ENCODE results near the gene BHLHE40. TPM values are rescaled to one million over a fixed set of nuclear protein-coding genes. Genes with fewer than 3 reads are reported as not detected.

Gene BHLHE40
- total RNA-seq, 1 experiment from 2014 or later: 3.5 TPM

DNA sequence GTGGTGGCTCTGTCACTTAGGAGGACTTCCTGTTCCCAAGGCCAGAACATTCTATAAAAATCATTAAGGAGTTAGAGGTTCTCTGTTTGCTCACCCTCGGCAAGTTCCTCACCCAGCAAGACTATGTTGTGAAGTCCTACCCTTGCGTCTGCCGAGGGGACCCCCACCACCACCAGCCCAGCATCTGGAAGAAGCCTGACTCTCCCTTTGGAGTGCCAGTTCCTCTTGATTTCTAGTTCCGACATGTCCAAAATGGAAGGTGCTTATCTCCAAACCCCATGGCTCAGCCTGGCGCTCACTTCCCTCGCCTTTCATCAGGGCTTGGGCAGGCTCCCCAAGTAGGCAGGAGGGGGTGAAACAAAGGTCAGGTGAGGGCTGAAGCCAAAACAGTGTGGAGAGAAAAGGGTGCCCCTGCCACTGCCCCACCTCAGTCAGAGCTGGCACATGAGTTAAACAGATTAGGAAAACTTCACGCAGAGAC is 41.0 kb downstream of the BHLHE40 start:
- no peak for TF ChIP-seq EZH2 (IDR thresholded peaks at IDR 0.05; ENCODE audit: borderline replicate concordance, low read depth, low read length, poor library complexity, severe bottlenecking)
- TF ChIP-seq, protein P1, sequence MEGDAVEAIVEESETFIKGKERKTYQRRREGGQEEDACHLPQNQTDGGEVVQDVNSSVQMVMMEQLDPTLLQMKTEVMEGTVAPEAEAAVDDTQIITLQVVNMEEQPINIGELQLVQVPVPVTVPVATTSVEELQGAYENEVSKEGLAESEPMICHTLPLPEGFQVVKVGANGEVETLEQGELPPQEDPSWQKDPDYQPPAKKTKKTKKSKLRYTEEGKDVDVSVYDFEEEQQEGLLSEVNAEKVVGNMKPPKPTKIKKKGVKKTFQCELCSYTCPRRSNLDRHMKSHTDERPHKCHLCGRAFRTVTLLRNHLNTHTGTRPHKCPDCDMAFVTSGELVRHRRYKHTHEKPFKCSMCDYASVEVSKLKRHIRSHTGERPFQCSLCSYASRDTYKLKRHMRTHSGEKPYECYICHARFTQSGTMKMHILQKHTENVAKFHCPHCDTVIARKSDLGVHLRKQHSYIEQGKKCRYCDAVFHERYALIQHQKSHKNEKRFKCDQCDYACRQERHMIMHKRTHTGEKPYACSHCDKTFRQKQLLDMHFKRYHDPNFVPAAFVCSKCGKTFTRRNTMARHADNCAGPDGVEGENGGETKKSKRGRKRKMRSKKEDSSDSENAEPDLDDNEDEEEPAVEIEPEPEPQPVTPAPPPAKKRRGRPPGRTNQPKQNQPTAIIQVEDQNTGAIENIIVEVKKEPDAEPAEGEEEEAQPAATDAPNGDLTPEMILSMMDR (conservative IDR thresholded peaks at IDR 0.05; ENCODE audit: low read depth, low read length): no peak
- Histone ChIP-seq H3K36me3 (ENCODE audit: insufficient read depth, low read length, poor library complexity, severe bottlenecking) (no peaks in the 10 kb centered on the region), H3K27me3 (replicated peaks; ENCODE audit: insufficient read depth, low read depth, low read length, poor library complexity) (no peaks in the 10 kb centered on the region), H3K27ac (ENCODE audit: low read depth, low read length, poor library complexity, severe bottlenecking) (no peak overlapping the region), H3K4me1 (ENCODE audit: insufficient read depth, low read length, poor library complexity, severe bottlenecking) (no peaks in the 10 kb centered on the region), H3K4me3 (ENCODE audit: low read depth, low read length, poor library complexity, severe bottlenecking) (no peak overlapping the region), H3K9me3 (ENCODE audit: low read depth, low read length, poor library complexity, severe bottlenecking) (no peaks in the 10 kb centered on the region)
- POLR2A ChIA-PET (ENCODE audit: low non-redundant PET): no interaction called here
- CTCF ChIA-PET: no interaction called here
- intact Hi-C loops (cut with micrococcal nuclease; ENCODE audit: unreplicated experiment): no loop called here
- no peak for DNase-seq (ENCODE audit: low spot score)
- BruUV-seq (replicated peaks): no TSS peak

DNA sequence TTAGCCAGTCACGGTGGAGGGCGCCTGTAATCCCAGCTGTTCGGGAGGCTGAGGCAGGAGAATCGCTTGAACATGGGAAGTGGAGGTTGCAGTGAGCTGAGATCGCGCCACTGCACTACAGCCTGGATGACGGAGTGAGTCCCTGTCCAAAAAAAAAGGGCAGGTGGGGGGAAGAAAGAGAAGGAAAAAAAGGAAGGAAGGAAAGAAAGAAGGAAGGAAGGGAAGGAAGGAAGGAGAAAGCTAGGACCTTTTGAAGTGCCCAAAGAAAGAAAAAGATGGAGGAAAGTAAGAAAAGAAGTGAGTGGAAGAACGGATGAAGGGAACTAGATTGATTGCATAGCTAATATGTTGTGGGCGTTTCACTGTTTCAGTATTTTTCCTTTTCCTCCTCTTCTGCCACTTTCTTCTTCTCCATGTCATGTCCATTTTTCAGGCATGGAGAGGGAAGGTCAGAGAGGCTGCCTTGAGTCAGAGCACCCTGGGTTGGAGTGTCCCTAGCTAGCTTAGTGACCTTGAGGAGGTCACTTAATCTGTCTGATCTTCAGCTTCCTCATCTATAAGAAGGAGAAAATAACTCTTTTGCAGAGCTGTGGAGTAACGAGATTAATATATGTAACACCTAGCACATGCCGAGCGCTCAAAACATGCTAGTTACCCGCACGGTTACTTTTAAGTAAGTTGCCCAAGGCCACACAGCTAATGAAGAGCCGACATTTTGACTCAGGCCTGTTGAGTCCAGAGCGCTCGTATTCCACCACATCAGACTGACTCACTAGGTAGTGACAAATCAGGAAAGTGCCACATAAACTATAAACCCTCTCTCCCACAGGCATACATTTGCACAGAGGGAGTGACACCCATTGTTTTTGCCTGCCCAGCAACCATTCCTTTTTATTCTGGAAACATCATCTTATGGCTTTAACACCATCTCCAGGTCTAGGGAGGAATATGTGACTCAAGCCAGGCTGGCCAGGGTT is 42.2 kb downstream of the BHLHE40 start:
- Histone ChIP-seq H3K9me3 (ENCODE audit: low read depth, low read length, poor library complexity, severe bottlenecking) (no peaks in the 10 kb centered on the region), H3K27ac (ENCODE audit: low read depth, low read length, poor library complexity, severe bottlenecking) (no peak overlapping the region), H3K36me3 (ENCODE audit: insufficient read depth, low read length, poor library complexity, severe bottlenecking) (no peaks in the 10 kb centered on the region), H3K4me3 (ENCODE audit: low read depth, low read length, poor library complexity, severe bottlenecking) (no peak overlapping the region), H3K27me3 (replicated peaks; ENCODE audit: insufficient read depth, low read depth, low read length, poor library complexity) (no peaks in the 10 kb centered on the region), H3K4me1 (ENCODE audit: insufficient read depth, low read length, poor library complexity, severe bottlenecking) (no peaks in the 10 kb centered on the region)
- ChIA-PET POLR2A (ENCODE audit: low non-redundant PET) (no interaction called here), CTCF (no interaction called here)
- no TSS peak for BruUV-seq (replicated peaks)
- TF ChIP-seq EZH2 (IDR thresholded peaks at IDR 0.05; ENCODE audit: borderline replicate concordance, low read depth, low read length, poor library complexity, severe bottlenecking): no peak
- TF ChIP-seq, protein P1 (conservative IDR thresholded peaks at IDR 0.05; ENCODE audit: low read depth, low read length): no peak
- no peak for DNase-seq (ENCODE audit: low spot score)
- intact Hi-C loops (cut with micrococcal nuclease; ENCODE audit: unreplicated experiment): no loop called here

DNA sequence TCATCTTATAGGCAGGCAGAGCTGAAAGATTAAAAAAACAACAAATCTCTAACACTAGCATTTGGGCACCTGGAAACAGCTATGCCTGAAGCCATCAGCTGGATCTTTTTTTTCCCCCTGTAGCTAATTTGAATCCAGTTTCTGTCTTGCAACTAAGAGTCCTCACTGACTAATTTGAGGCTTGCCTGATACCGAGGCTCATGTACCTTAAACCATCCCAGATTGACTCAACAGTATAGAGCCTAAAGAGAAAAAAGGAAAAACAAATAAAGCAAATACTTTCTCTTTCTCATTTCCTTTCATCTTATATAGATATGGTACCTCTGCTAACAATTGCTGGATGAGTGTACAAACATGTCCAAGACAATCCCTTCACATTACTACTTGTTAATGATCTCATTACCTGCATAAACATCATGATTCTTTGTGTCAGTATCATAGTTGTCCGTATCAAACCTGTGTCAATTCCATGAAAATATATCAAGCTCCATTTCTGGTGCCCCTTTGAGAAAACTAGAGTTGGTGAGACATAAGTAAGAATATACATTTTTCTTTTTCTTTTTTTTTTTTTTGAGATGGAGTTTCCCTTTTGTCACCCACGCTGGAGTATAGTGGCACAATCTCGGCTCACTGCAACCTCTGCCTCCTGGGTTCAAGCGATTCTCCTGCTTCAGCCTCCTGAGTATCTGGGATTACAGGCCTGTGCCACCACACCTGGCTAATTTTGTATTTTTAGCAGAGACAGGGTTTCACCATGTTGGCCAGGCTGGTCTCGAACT is 43.1 kb downstream of the BHLHE40 start:
- Histone ChIP-seq H3K4me3 (ENCODE audit: low read depth, low read length, poor library complexity, severe bottlenecking) (no peak overlapping the region), H3K9me3 (ENCODE audit: low read depth, low read length, poor library complexity, severe bottlenecking) (no peaks in the 10 kb centered on the region), H3K4me1 (ENCODE audit: insufficient read depth, low read length, poor library complexity, severe bottlenecking) (no peaks in the 10 kb centered on the region), H3K27ac (ENCODE audit: low read depth, low read length, poor library complexity, severe bottlenecking) (no peak overlapping the region), H3K36me3 (ENCODE audit: insufficient read depth, low read length, poor library complexity, severe bottlenecking) (no peaks in the 10 kb centered on the region), H3K27me3 (replicated peaks; ENCODE audit: insufficient read depth, low read depth, low read length, poor library complexity) (no peaks in the 10 kb centered on the region)
- no peak for DNase-seq (ENCODE audit: low spot score)
- CTCF ChIA-PET: no interaction called here
- no TSS peak for BruUV-seq (replicated peaks)
- POLR2A ChIA-PET (ENCODE audit: low non-redundant PET): no interaction called here
- TF ChIP-seq EZH2 (IDR thresholded peaks at IDR 0.05; ENCODE audit: borderline replicate concordance, low read depth, low read length, poor library complexity, severe bottlenecking): no peak
- TF ChIP-seq, protein P1 (conservative IDR thresholded peaks at IDR 0.05; ENCODE audit: low read depth, low read length): no peak
- intact Hi-C loops (cut with micrococcal nuclease; ENCODE audit: unreplicated experiment): no loop called here
